ENCODE results near the gene PPP1R3G.

Gene PPP1R3G

GRCh38 chr6:5085648-5086293 is 630 bp downstream of the PPP1R3G start:
- TF ChIP-seq RAD21 (IDR thresholded peaks at IDR 0.05; ENCODE audit: low read depth) (no peak), CEBPB (IDR thresholded peaks at IDR 0.05) (no peak), FOXM1 (IDR thresholded peaks at IDR 0.05; ENCODE audit: borderline replicate concordance, low read depth) (no peak), EGR1 (IDR thresholded peaks at IDR 0.05) (no peak), TEAD4 (IDR thresholded peaks at IDR 0.05) (no peak), REST (IDR thresholded peaks at IDR 0.05; ENCODE audit: low read depth) (no peak), CREB1 (IDR thresholded peaks at IDR 0.05; ENCODE audit: low read depth) (no peak), YY1 (IDR thresholded peaks at IDR 0.05; ENCODE audit: low read depth) (no peak), MAX (IDR thresholded peaks at IDR 0.05) (no peak), EP300 (IDR thresholded peaks at IDR 0.05; ENCODE audit: borderline replicate concordance) (no peak), TCF12 (IDR thresholded peaks at IDR 0.05; ENCODE audit: low read depth) (no peak), NFIC (IDR thresholded peaks at IDR 0.05) (no peak), ZBTB7A (IDR thresholded peaks at IDR 0.05; ENCODE audit: low read depth) (no peak), TAF1 (IDR thresholded peaks at IDR 0.05; ENCODE audit: low read depth) (no peak)
- TF ChIP-seq, protein P1, sequence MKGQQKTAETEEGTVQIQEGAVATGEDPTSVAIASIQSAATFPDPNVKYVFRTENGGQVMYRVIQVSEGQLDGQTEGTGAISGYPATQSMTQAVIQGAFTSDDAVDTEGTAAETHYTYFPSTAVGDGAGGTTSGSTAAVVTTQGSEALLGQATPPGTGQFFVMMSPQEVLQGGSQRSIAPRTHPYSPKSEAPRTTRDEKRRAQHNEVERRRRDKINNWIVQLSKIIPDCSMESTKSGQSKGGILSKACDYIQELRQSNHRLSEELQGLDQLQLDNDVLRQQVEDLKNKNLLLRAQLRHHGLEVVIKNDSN (IDR thresholded peaks at IDR 0.05), result no peak

- no peak for TF ChIP-seq CREB1 (IDR thresholded peaks at IDR 0.05; ENCODE audit: low read depth)
- TF ChIP-seq TAF1 (IDR thresholded peaks at IDR 0.05; ENCODE audit: low read depth), result no peak
- TF ChIP-seq, protein P1 (IDR thresholded peaks at IDR 0.05), result no peak
- TF ChIP-seq RAD21 (IDR thresholded peaks at IDR 0.05; ENCODE audit: low read depth), result no peak
- TF ChIP-seq CEBPB (IDR thresholded peaks at IDR 0.05), result no peak
- TF ChIP-seq NFIC (IDR thresholded peaks at IDR 0.05), result no peak
- TF ChIP-seq MAX (IDR thresholded peaks at IDR 0.05), result no peak
- TF ChIP-seq YY1 (IDR thresholded peaks at IDR 0.05; ENCODE audit: low read depth), result no peak
- no peak for TF ChIP-seq EGR1 (IDR thresholded peaks at IDR 0.05)
- TF ChIP-seq FOXM1 (IDR thresholded peaks at IDR 0.05; ENCODE audit: borderline replicate concordance, low read depth), result no peak
- no peak for TF ChIP-seq TEAD4 (IDR thresholded peaks at IDR 0.05)
- TF ChIP-seq ZBTB7A (IDR thresholded peaks at IDR 0.05; ENCODE audit: low read depth), result no peak
- TF ChIP-seq TCF12 (IDR thresholded peaks at IDR 0.05; ENCODE audit: low read depth), result no peak
- TF ChIP-seq REST (IDR thresholded peaks at IDR 0.05; ENCODE audit: low read depth), result no peak
- TF ChIP-seq EP300 (IDR thresholded peaks at IDR 0.05; ENCODE audit: borderline replicate concordance), result no peak
These were observed 1.3 kb downstream of the PPP1R3G start for GRCh38 chr6:5086294-5086890.

DNA sequence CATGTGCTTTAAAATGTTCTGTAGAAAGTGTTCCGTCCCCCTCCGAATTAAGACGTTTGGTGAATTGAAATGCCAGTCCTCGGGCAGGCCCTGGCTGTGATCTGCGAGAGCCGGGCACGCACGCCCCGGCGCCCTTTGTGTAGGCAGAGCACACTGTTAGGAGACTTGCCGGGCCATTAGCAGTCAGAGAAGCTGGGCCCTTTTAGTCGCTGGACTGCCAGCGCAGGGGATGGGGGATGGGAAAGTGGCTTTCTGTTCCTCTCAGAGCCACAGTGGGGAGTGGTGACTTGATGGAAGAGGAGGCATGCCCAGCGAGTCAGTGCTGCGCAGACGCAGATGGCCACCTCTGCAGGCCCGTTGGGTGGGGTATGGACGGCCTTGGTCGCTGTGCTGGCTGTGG is 2.2 kb downstream of the PPP1R3G start:
- TF ChIP-seq REST (IDR thresholded peaks at IDR 0.05; ENCODE audit: low read depth) (no peak), ZBTB7A (IDR thresholded peaks at IDR 0.05; ENCODE audit: low read depth) (no peak), RAD21 (IDR thresholded peaks at IDR 0.05; ENCODE audit: low read depth) (no peak), CREB1 (IDR thresholded peaks at IDR 0.05; ENCODE audit: low read depth) (no peak), NFIC (IDR thresholded peaks at IDR 0.05) (no peak), EP300 (IDR thresholded peaks at IDR 0.05; ENCODE audit: borderline replicate concordance) (no peak), CEBPB (IDR thresholded peaks at IDR 0.05) (no peak), TEAD4 (IDR thresholded peaks at IDR 0.05) (no peak), TAF1 (IDR thresholded peaks at IDR 0.05; ENCODE audit: low read depth) (no peak), YY1 (IDR thresholded peaks at IDR 0.05; ENCODE audit: low read depth) (no peak), FOXM1 (IDR thresholded peaks at IDR 0.05; ENCODE audit: borderline replicate concordance, low read depth) (no peak), TCF12 (IDR thresholded peaks at IDR 0.05; ENCODE audit: low read depth) (no peak), MAX (IDR thresholded peaks at IDR 0.05) (no peak)
- TF ChIP-seq, protein P1 (IDR thresholded peaks at IDR 0.05), result no peak
